HEK293 (cell line): ENCODE results near the gene INSIG2.
A peak's percentile ranks its signal among the peaks of the same experiment; 100 is the strongest.

Source experiments
- CTCF ChIA-PET: fragments of 350-600 bp; formaldehyde crosslinking; extraction: SDS; loops from one replicate; lab custom pipeline; 2021; ENCODE audit warnings: antibody characterized with exemption; lab: Yijun Ruan, JAX
- POLR2A ChIA-PET: fragments of 300-600 bp; formaldehyde crosslinking; extraction: SDS; loops from one replicate; lab custom pipeline; 2020; ENCODE audit warnings: antibody characterized with exemption, inconsistent platforms; lab: Yijun Ruan, JAX
- H3K27ac ChIP-seq: fragments of 200-500 bp; sonication (Bioruptor generic); 2 replicates; pipeline ENCODE4 v1.5.1; 2014; ENCODE audit warnings: low read depth, low read length, control low read depth, inconsistent platforms; ENCODE audit errors: extremely low read depth
- H3K36me3 ChIP-seq, 2 experiments: fragments of 200-500 bp in 1 of 2; sonication (Bioruptor generic) in 1 of 2; 1 replicate in 1 of 2; 2 replicates in 1 of 2; pipeline ENCODE4 v1.5.1; 2014 to 2017; ENCODE audit warnings: inconsistent platforms in 2 of 2, low read length in 2 of 2; ENCODE audit not compliant: control insufficient read depth in 2 of 2, insufficient read depth in 1 of 2
- H3K4me1 ChIP-seq: fragments of 200-500 bp; sonication (Bioruptor generic); 2 replicates; pipeline ENCODE4 v1.5.1; 2014; ENCODE audit warnings: mild to moderate bottlenecking, low read length, inconsistent platforms; ENCODE audit not compliant: control insufficient read depth, insufficient read depth
- H3K4me3 ChIP-seq: 2 replicates; pipeline ENCODE4 v1.5.1; 2011; ENCODE audit warnings: low read depth, mild to moderate bottlenecking, control low read depth, low read length, moderate library complexity
- H3K9me3 ChIP-seq: fragments of 200-500 bp; sonication (Bioruptor generic); 2 replicates; pipeline ENCODE4 v1.5.1; 2014; ENCODE audit warnings: low read depth, low read length, inconsistent platforms; ENCODE audit not compliant: control insufficient read depth, insufficient read depth
- EGR2 ChIP-seq: fragments of 450-650 bp; formaldehyde crosslinking; IDR thresholded peaks from 2 replicates; pipeline ENCODE4 v1.5.1; 2016; ENCODE audit warnings: low read depth, missing biosample characterization, missing genetic modification characterization
- HOXD13 ChIP-seq: sonication (generic); formaldehyde crosslinking; IDR thresholded peaks from 2 replicates; pipeline ENCODE4 v1.8.0; 2022; ENCODE audit warnings: missing genetic modification reagents, borderline replicate concordance
- KLF7 ChIP-seq: fragments of 450-650 bp; formaldehyde crosslinking; IDR thresholded peaks from 2 replicates; pipeline ENCODE4 v1.5.1; 2016; ENCODE audit warnings: missing biosample characterization, missing genetic modification characterization, borderline replicate concordance
- PRDM10 ChIP-seq: fragments of 450-650 bp; formaldehyde crosslinking; IDR thresholded peaks from 2 replicates; pipeline ENCODE4 v1.5.1; 2016; ENCODE audit warnings: missing biosample characterization, missing genetic modification characterization
- ZFHX2 ChIP-seq: fragments of 450-650 bp; formaldehyde crosslinking; conservative IDR thresholded peaks from 2 replicates; pipeline ENCODE4 v1.5.1; 2016; ENCODE audit warnings: missing biosample characterization, missing genetic modification characterization
- ZNF133 ChIP-seq: fragments of 450-650 bp; formaldehyde crosslinking; IDR thresholded peaks from 2 replicates; pipeline ENCODE4 v1.5.1; 2016; ENCODE audit warnings: missing biosample characterization, missing genetic modification characterization
- ZNF214 ChIP-seq: fragments of 450-650 bp; formaldehyde crosslinking; IDR thresholded peaks from 2 replicates; pipeline ENCODE4 v1.5.1; 2017; ENCODE audit warnings: missing biosample characterization, mild to moderate bottlenecking, missing genetic modification characterization, borderline replicate concordance
- ZNF366 ChIP-seq: fragments of 450-650 bp; formaldehyde crosslinking; conservative IDR thresholded peaks from 2 replicates; pipeline ENCODE4 v1.5.1; 2016; ENCODE audit warnings: missing biosample characterization, missing genetic modification characterization
- ZNF558 ChIP-seq: fragments of 450-650 bp; formaldehyde crosslinking; IDR thresholded peaks from 2 replicates; pipeline ENCODE4 v1.5.1; 2016; ENCODE audit warnings: missing biosample characterization, missing genetic modification characterization
- ZNF629 ChIP-seq: fragments of 450-650 bp; formaldehyde crosslinking; IDR thresholded peaks from 2 replicates; pipeline ENCODE4 v1.5.1; 2017; ENCODE audit warnings: missing biosample characterization, missing genetic modification characterization
- TF ChIP-seq, protein P1 (sequence below): fragments of 450-650 bp; formaldehyde crosslinking; IDR thresholded peaks from 2 replicates; pipeline ENCODE4 v1.5.1; 2017; ENCODE audit warnings: missing biosample characterization, missing genetic modification characterization
- TF ChIP-seq, protein P2 (sequence below): fragments of 450-650 bp; formaldehyde crosslinking; IDR thresholded peaks from 2 replicates; pipeline ENCODE4 v1.5.1; 2016; ENCODE audit warnings: missing biosample characterization, missing genetic modification characterization, borderline replicate concordance

The INSIG2 gene

DNA sequence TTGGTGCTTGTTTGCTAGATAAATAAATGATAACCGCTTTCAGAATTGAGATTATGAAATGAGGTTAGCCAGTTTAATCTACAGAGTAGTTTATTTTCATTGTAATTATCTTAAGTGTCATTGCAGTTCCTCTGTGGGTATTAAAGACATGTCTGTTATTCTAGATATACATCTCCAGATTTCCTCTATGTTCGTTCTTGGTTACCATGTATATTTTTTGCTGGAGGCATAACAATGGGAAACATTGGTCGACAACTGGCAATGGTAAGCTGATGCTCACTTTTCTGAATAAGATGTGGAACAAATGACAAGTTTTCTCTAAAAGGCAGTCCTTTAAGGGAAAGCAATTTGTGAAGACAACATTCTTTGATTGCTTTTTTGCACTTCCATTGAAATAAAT is 18.7 kb downstream of the INSIG2 start:
- Histone ChIP-seq H3K27ac (no peak overlapping the region), H3K9me3 (no peaks in the 10 kb centered on the region)

DNA sequence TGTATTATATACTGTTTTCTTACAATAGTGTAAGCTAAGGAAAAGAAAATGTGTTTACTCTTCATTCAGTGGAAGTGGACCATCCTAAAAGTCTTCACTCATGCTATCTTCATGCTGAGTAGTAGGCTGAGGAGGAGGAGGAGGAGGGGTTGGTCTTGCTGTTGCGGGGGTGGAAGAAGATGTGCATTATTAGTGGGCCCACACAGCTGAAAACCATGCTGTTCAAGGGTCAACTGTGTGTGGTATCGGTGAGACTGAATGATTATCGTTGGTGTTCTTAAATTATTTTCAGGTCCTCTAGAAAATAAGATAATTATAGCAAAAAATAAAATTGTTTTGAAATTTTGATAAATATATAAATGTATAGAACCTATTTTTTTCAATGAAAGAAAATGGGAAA is 22.0 kb downstream of the INSIG2 start:
- 0 out of 2 replicates have a peak, but pooled peaks have one; percentile 13 for TF ChIP-seq EGR2
- TF ChIP-seq, protein P1, sequence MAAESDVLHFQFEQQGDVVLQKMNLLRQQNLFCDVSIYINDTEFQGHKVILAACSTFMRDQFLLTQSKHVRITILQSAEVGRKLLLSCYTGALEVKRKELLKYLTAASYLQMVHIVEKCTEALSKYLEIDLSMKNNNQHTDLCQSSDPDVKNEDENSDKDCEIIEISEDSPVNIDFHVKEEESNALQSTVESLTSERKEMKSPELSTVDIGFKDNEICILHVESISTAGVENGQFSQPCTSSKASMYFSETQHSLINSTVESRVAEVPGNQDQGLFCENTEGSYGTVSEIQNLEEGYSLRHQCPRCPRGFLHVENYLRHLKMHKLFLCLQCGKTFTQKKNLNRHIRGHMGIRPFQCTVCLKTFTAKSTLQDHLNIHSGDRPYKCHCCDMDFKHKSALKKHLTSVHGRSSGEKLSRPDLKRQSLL (tag by site-specific recombination): no peak
- TF ChIP-seq ZNF629 (tag by site-specific recombination): no peak
- TF ChIP-seq, protein P2, sequence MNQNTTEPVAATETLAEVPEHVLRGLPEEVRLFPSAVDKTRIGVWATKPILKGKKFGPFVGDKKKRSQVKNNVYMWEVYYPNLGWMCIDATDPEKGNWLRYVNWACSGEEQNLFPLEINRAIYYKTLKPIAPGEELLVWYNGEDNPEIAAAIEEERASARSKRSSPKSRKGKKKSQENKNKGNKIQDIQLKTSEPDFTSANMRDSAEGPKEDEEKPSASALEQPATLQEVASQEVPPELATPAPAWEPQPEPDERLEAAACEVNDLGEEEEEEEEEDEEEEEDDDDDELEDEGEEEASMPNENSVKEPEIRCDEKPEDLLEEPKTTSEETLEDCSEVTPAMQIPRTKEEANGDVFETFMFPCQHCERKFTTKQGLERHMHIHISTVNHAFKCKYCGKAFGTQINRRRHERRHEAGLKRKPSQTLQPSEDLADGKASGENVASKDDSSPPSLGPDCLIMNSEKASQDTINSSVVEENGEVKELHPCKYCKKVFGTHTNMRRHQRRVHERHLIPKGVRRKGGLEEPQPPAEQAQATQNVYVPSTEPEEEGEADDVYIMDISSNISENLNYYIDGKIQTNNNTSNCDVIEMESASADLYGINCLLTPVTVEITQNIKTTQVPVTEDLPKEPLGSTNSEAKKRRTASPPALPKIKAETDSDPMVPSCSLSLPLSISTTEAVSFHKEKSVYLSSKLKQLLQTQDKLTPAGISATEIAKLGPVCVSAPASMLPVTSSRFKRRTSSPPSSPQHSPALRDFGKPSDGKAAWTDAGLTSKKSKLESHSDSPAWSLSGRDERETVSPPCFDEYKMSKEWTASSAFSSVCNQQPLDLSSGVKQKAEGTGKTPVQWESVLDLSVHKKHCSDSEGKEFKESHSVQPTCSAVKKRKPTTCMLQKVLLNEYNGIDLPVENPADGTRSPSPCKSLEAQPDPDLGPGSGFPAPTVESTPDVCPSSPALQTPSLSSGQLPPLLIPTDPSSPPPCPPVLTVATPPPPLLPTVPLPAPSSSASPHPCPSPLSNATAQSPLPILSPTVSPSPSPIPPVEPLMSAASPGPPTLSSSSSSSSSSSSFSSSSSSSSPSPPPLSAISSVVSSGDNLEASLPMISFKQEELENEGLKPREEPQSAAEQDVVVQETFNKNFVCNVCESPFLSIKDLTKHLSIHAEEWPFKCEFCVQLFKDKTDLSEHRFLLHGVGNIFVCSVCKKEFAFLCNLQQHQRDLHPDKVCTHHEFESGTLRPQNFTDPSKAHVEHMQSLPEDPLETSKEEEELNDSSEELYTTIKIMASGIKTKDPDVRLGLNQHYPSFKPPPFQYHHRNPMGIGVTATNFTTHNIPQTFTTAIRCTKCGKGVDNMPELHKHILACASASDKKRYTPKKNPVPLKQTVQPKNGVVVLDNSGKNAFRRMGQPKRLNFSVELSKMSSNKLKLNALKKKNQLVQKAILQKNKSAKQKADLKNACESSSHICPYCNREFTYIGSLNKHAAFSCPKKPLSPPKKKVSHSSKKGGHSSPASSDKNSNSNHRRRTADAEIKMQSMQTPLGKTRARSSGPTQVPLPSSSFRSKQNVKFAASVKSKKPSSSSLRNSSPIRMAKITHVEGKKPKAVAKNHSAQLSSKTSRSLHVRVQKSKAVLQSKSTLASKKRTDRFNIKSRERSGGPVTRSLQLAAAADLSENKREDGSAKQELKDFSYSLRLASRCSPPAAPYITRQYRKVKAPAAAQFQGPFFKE (tag by site-specific recombination): no peak
- TF ChIP-seq ZFHX2: 0 out of 2 replicates have a peak, but pooled peaks have one; percentile 13
- TF ChIP-seq ZNF558: no peak
- TF ChIP-seq PRDM10: no peak
- TF ChIP-seq HOXD13 (CRISPR knock-in tag): no peak
- TF ChIP-seq ZNF214: no peak
- TF ChIP-seq, all 188 proteins: peak for 2
- H3K4me3 ChIP-seq: no peak overlapping the region
- H3K36me3 ChIP-seq: peaks cover 15 to 31% of the 10 kb centered on the region in 2 experiments; a peak in 2 of 3 replicates
- peaks cover 7% of the 10 kb centered on the region; the same call in 1 of the 2 replicates for H3K4me1 ChIP-seq
- ChIA-PET CTCF (no interaction called here), POLR2A (no interaction called here)
- H3K9me3 ChIP-seq: no peaks in the 10 kb centered on the region
- no peak overlapping the region for H3K27ac ChIP-seq

More for the DNA sequence above, 18.7 kb downstream of the INSIG2 start:
- Histone ChIP-seq H3K4me3 (no peak overlapping the region), H3K36me3 (peaks cover 21 to 43% of the 10 kb centered on the region in 2 experiments; a peak in 2 of 3 replicates)
- POLR2A ChIA-PET: no interaction called here
- TF ChIP-seq KLF7: no peak
- no peak for TF ChIP-seq ZNF133 (tag by site-specific recombination)
- no peak for TF ChIP-seq ZNF366 (tag by site-specific recombination)
- TF ChIP-seq, all 188 proteins: peak for 0
- H3K4me1 ChIP-seq: no peaks in the 10 kb centered on the region
- CTCF ChIA-PET: interaction anchor here (0.9 to 1.6 kb wide), 2 partner anchors 55 to 61 kb away, joined by 3 to 4 read pairs; no protein-coding TSS in a partner anchor
